Measurements from ENCODE around the gene ITPA. TPM values are rescaled to one million over a fixed set of nuclear protein-coding genes. Genes with fewer than 3 reads are reported as not detected.
A peak's percentile ranks its signal among the peaks of the same experiment; 100 is the strongest.
"Not testable (repeated sequence)": the region's sequence is repeated elsewhere in the genome, so short reads cannot be mapped to it uniquely, and the experiment has no call there.

ITPA gene
- total RNA-seq, 1 donor from 2014 or later = 58.4 TPM

GRCh38 chr20:3183896-3184612 lies 25.2 kb upstream of the ITPA start:
- Mint-ChIP-seq H3K36me3 (ENCODE audit: unreplicated experiment) (no peaks in the 10 kb centered on the region), H3K4me1 (ENCODE audit: unreplicated experiment) (no peaks in the 10 kb centered on the region), H3K4me3 (ENCODE audit: unreplicated experiment) (no peak overlapping the region), H3K27ac (ENCODE audit: unreplicated experiment) (no peak overlapping the region), H3K9me3 (ENCODE audit: unreplicated experiment) (no peaks in the 10 kb centered on the region), H3K27me3 (ENCODE audit: unreplicated experiment) (no peaks in the 10 kb centered on the region)
- no peak for DNase-seq (ENCODE audit: extremely low spot score, unreplicated experiment)
- no peak for TF ChIP-seq CTCF (IDR thresholded peaks at IDR 0.05)

GRCh38 chr20:3187861-3188260 lies 21.4 kb upstream of the ITPA start:
- not testable (repeated sequence) for H3K9me3 Mint-ChIP-seq (ENCODE audit: unreplicated experiment); H3K27me3 Mint-ChIP-seq (ENCODE audit: unreplicated experiment); H3K27ac Mint-ChIP-seq (ENCODE audit: unreplicated experiment); H3K4me3 Mint-ChIP-seq (ENCODE audit: unreplicated experiment); H3K4me1 Mint-ChIP-seq (ENCODE audit: unreplicated experiment); DNase-seq (ENCODE audit: extremely low spot score, unreplicated experiment)
- peaks cover 22% of the 10 kb centered on the region for H3K36me3 Mint-ChIP-seq (ENCODE audit: unreplicated experiment)

GRCh38 chr20:3188823-3189413 lies 20.4 kb upstream of the ITPA start:
- Mint-ChIP-seq H3K27me3 (ENCODE audit: unreplicated experiment) (no peaks in the 10 kb centered on the region), H3K4me3 (ENCODE audit: unreplicated experiment) (no peak overlapping the region), H3K36me3 (ENCODE audit: unreplicated experiment) (peaks cover 24% of the 10 kb centered on the region), H3K27ac (ENCODE audit: unreplicated experiment) (no peak overlapping the region), H3K4me1 (ENCODE audit: unreplicated experiment) (no peaks in the 10 kb centered on the region), H3K9me3 (ENCODE audit: unreplicated experiment) (no peaks in the 10 kb centered on the region)
- DNase-seq (ENCODE audit: extremely low spot score, unreplicated experiment) = no peak
- no peak for TF ChIP-seq CTCF (IDR thresholded peaks at IDR 0.05)

GRCh38 chr20:3189561-3190131 lies 19.7 kb upstream of the ITPA start:
- Mint-ChIP-seq H3K4me1 (ENCODE audit: unreplicated experiment) (no peaks in the 10 kb centered on the region), H3K27me3 (ENCODE audit: unreplicated experiment) (no peaks in the 10 kb centered on the region), H3K36me3 (ENCODE audit: unreplicated experiment) (peaks cover 24% of the 10 kb centered on the region), H3K27ac (ENCODE audit: unreplicated experiment) (peak overlapping the region; percentile 35), H3K9me3 (ENCODE audit: unreplicated experiment) (no peaks in the 10 kb centered on the region), H3K4me3 (ENCODE audit: unreplicated experiment) (no peak overlapping the region)
- DNase-seq (ENCODE audit: extremely low spot score, unreplicated experiment) = no peak
- no peak for TF ChIP-seq CTCF (IDR thresholded peaks at IDR 0.05)

GRCh38 chr20:3190681-3191111 lies 18.6 kb upstream of the ITPA start:
- no peak for DNase-seq (ENCODE audit: extremely low spot score, unreplicated experiment)
- Mint-ChIP-seq H3K27me3 (ENCODE audit: unreplicated experiment) (no peaks in the 10 kb centered on the region), H3K27ac (ENCODE audit: unreplicated experiment) (no peak overlapping the region), H3K36me3 (ENCODE audit: unreplicated experiment) (peaks cover 31% of the 10 kb centered on the region), H3K4me1 (ENCODE audit: unreplicated experiment) (no peaks in the 10 kb centered on the region), H3K9me3 (ENCODE audit: unreplicated experiment) (no peaks in the 10 kb centered on the region), H3K4me3 (ENCODE audit: unreplicated experiment) (no peak overlapping the region)
- no peak for TF ChIP-seq CTCF (IDR thresholded peaks at IDR 0.05)
